Skin epidermis (tissue), 12 donors: ENCODE results near the gene LIAS.
A peak's percentile ranks its signal among the peaks of the same experiment; 100 is the strongest.

Source experiments
- H3K27ac ChIP-seq, 21 experiments: fragments of 200-600 bp; sonication (generic) in 11 of 21; one replicate each; pipeline ENCODE4 v1.5.0; 2020; ENCODE audit warnings: mild to moderate bottlenecking in 3 of 21, inconsistent platforms in 2 of 21, moderate library complexity in 2 of 21
- H3K4me3 ChIP-seq, 7 experiments: fragments of 200-600 bp; sonication (generic) in 2 of 7; one replicate each; pipeline ENCODE4 v1.5.0; 2020; ENCODE audit warnings: inconsistent platforms in 2 of 7, mild to moderate bottlenecking in 2 of 7, moderate library complexity in 1 of 7

Gene LIAS

DNA sequence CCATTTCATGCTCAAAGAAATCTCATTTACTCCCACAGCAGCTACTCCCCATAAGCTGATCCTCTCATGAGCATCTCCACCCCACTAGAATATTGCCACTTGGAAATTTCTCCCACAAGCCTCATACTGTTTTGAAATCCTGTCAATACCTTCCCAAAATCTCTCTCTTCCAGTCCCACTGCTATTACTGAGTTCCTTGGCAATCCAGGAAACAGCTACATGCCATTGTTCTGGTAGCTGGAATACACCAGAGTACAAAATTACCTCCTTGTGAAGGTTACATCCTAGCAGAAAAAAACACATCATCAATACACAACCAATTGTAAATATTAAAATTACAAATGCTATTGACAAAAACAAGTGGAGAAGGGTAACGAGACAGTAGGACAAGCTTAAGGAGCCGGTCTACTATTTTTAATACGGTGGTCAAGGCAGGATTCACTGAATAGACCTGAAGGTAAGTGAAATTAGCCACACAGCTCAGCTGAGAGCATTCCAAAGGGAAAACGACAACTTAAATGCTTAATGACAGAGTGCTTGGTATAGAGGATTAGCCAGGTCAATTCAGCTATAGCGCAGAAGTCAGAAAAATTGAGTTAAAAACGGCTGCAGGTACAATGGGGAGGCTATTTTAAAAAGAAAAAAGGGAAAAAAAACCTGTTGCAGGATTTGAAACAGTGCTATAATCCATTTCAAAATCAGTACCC lies 6.5 kb upstream of the LIAS start:
- Histone ChIP-seq H3K27ac (no peak overlapping the region), H3K4me3 (no peak overlapping the region)

DNA sequence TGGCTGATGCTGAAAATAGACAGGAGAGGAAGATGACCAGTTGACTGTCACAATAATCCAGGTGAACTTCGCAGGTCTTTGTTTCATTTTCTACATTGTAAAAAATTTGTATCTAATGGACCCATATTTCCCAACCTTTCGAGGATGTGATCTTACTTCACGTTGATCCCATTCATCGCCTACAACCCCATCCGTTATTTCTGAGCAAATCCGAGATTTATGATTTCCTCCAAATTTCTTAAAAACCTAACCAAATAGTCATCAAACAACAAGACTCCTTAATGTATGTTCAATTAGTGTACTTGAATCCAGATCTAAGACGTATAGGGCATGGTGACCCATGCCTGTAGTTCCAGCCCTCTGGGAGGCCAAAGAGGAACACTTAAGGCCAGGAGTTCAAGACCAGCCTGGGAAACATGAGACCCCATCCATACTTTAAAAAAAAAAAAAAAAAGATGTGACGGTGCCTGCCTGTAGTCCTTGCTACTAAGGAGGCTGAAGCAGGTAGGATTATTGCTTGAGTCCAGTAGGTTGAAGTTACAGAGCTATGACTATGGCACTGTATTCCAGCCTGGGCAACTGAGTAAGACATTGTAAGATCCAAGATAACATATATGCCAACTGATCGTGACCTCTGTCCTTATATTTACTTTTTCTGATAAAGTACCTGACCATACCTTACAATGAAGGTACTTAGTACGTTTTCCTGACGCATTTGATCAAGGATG lies 5.8 kb upstream of the LIAS start:
- Histone ChIP-seq H3K4me3 (no peak overlapping the region), H3K27ac (no peak overlapping the region)

DNA sequence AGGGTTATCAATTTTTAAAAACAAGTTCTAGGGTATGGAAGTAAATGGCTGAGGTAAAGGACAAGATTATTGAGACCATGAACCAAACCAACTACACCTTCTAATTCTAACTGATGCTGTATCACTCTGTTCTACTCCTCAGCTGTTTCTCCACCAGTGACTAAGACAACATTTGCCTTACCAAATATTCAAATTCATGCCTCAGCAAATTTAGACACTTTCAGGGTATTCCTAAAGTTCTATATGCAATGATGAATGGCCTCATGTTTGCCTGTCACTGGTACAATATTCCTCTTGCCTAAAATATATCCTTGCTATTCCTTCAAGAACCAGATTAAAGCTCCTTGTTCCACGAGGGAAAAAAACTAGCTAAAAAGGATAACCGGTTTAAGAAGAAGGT lies 5.1 kb upstream of the LIAS start:
- no peak overlapping the region for H3K27ac ChIP-seq
- H3K4me3 ChIP-seq, result no peak overlapping the region

DNA sequence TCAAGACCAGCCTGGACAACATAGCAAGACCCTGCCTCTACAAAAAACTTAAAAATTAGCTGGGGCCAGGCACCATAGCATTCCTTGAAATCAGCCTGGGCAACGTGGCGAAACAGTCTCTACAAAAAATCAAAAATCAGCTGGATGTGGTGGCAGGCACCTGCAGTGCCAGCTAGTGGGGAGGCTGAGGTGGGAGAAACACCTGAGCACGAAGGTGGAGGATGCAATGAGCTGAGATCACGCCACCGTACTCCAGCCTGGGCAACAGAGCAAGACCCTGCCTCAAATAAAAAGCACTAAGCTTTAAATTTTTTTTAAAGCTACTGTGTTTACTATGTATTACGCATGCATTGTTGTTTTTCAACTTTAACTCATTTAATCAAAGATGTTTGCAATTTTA lies 3.4 kb upstream of the LIAS start:
- H3K4me3 ChIP-seq, result no peak overlapping the region
- no peak overlapping the region for H3K27ac ChIP-seq

DNA sequence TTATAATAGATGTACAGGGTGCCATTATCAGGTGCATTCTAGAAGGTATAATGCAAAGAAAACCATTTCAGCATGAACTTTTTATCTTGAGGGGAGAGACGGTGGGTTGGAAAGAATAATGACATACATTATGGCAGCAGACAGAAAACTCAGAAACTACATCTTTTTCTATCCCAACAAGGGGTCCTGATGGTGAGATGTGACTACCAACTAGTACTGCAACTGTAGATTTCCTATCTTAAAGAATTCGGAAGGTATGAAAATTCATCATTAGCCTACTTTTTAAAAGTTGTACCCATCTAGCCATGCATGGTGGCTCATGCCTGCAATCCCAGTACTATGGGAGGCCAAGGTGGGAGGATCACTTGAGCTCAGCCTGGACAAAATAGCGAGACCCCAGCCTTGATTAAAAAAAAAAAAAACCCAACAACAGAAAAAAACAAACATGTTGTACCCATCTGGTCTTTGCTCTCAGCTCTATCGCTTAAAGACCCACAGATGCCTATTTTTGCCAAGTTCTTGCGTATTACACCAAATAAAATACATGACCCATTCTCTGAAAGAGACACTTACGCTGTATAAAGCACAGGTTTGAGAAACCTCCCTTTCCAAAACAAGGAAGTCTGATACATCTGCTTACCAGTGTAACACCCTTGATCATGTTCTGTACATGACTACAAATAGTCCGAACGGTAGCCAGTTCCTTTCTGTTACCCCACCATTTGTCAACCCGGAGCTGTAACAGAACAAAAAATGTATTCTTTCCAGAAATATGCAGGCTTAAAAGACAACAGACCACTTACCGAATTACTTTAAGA lies 1.7 kb upstream of the LIAS start:
- Histone ChIP-seq H3K27ac (peak overlapping the region in 15 of 21 experiments; percentile 84 to 100 (median 94)), H3K4me3 (peak overlapping the region; percentile 58 to 92 (median 73))

GRCh38 chr4:39458161-39458504 lies 723 bp upstream of the LIAS start:
- peak overlapping the region; percentile 58 to 92 (median 73) for H3K4me3 ChIP-seq
- H3K27ac ChIP-seq, result peak overlapping the region; percentile 84 to 100 (median 94)

DNA sequence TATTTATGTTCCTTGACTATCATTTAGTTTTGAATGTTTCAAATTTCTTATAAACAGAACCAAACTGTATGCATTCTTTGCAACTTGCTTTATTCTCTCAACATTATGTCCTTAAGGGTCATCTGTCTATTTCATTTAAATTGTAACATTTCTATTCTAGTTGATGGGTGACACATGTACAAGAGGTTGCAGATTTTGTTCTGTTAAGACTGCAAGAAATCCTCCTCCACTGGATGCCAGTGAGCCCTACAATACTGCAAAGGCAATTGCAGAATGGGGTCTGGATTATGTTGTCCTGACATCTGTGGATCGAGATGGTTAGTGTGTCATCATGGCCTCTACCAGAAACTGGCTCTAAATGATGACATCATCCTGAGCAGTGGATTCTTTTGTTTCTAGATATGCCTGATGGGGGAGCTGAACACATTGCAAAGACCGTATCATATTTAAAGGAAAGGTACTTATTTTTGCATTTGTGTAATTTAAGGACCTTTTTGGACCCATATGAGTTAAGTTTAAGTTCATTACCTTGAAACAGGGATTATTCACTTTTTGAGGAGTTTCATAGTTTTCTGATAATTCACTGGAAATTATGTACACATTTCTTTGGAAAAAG lies 6.1 kb downstream of the LIAS start:
- no peak overlapping the region for H3K27ac ChIP-seq
- no peak overlapping the region for H3K4me3 ChIP-seq

DNA sequence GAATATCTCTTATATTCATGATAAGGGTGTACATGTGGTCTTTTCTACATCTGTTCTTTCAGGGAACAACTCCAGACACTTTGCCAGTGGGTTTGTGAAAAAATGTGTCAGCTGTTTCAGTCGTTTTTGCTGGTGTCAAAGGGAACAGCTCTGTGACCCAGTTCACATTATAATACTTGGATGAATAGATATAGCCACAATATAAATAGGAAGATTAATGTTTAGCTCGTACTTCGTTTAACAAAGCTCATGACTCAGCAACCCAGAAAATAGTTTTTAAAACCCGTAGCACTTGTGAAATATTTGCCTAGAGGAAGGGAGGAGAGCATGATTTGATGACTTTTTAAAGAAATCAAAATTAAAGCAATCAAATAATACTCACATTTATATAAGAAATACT lies 7.9 kb downstream of the LIAS start:
- Histone ChIP-seq H3K27ac (no peak overlapping the region), H3K4me3 (no peak overlapping the region)

GRCh38 chr4:39467464-39467863 lies 8.6 kb downstream of the LIAS start:
- Histone ChIP-seq H3K4me3 (no peak overlapping the region), H3K27ac (no peak overlapping the region)

DNA sequence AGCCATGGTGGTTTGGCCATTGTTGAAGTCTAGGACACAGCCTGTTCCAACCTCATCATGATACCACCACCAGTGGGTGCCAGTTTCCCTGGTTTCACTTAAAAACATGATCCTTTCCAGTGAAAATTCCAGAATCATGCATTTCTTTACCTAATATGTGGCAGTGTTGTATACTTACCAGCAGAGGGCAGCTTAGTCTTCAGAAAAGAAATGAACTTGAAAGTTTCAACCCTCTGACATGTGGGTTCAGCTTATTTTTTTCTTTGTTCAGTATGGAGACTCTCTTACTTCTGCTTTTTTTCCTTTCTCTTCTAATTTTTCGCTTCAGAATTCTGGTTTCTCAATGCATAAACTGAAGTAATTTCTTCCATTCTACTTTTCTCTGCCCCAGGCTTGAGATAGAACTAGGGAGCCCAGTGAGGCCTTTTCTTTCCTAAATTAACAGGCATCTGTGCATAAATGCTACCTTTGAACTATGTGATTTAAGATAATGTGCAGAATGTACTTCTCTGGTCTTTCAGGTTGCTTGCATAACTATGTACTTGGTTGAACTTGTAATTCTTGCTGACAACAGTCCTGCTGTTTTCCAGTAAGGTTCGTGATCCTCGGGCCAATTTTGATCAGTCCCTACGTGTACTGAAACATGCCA lies 10.7 kb downstream of the LIAS start:
- Histone ChIP-seq H3K4me3 (no peak overlapping the region), H3K27ac (peak overlapping the region in 12 of 21 experiments; percentile 9 to 71 (median 41))

- peak overlapping the region in 2 of 21 experiments; percentile 9 to 71 for H3K27ac ChIP-seq
- H3K4me3 ChIP-seq, result no peak overlapping the region
These were observed 11.5 kb downstream of the LIAS start for GRCh38 chr4:39470402-39470801.

- H3K4me3 ChIP-seq, result no peak overlapping the region
- no peak overlapping the region for H3K27ac ChIP-seq
These were observed 13.5 kb downstream of the LIAS start for GRCh38 chr4:39472396-39472795.

DNA sequence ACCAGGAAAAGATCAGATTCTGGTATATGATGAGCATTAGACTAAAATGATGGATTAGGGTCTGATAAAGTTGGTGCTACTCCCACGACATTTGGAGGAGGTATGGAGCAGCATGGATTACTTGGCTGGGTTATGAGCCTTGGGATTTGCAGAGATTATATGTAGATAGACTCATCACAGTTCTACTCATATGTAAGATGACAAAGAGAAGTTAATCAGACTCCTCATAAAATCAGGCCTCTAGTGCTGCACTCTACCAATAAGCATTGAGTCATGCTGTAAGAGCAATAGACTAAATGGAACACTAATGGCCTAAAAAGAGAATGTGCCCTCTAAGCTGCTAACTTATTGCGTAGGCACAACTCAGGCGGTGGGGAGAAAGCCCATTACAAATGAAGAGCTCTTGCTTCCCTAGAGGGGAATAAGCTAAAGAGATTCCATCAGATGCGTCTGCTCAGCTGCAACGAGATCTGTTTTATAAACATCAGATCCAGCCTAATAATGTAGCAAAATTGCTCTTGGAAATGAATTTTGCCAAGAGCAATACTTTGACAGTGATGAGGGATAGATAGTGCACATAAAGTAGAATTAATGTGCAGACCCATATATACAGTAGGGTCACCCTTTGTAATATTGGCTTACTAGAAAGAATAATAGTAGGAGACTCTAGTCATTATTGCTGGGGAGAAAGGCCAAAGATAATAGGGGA lies 17.5 kb downstream of the LIAS start:
- Histone ChIP-seq H3K4me3 (no peak overlapping the region), H3K27ac (no peak overlapping the region)

DNA sequence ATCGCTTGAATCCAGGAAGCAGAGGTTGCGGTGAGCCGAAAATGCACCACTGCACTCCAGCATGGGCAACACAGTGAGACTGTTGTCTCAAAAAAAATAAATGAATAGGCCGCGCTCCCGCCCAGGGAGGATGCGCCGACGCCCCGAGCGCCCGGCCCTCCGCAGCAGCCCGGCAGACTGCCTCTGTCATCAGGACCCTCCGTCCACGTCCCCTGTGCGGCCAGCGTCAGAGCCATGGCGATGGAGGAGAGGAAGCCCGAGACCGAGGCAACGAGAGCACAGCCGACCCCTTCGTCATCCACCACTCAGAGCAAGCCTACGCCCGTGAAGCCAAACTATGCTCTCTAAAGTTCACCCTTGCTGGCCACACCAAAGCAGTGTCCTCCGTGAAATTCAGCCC lies 21.4 kb downstream of the LIAS start:
- no peak overlapping the region for H3K27ac ChIP-seq
- H3K4me3 ChIP-seq, result no peak overlapping the region

- H3K4me3 ChIP-seq, result no peak overlapping the region
These were observed 22.2 kb downstream of the LIAS start for GRCh38 chr4:39480902-39481695.

DNA sequence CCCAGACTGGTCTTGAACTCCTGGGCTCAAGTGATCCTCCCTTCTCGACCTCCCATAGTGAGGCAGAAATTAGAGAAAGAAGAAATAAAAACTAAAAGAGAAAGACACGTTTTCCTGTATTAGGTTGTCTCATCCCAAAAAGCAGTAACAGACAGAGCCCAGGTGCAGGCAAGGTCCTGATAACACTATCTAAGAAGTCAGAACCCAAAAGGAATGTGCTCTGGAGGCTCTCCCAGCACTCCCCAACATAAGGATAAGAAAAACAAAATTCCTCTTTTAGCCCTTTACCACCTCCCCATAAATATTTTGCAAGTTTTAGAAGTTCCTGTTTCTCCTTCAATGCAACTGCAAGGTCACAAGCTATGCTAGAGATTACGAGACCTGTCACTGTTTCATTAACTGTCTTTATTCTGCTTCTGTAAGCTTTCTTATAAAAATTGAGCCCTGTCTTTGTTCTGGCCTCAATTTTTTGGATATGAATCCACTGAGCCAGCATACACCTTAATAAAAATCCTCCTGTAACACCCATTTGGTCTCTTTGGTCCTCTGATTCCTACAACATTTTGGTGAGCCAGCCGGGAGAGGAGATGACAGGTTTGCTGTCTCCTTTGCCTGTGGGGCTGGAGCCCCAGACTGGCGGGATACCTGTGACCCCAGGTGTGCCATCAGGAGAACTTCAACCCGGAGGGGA lies 25.9 kb downstream of the LIAS start:
- no peak overlapping the region for H3K27ac ChIP-seq
- no peak overlapping the region for H3K4me3 ChIP-seq

More at GRCh38 chr4:39480902-39481695, 22.2 kb downstream of the LIAS start:
- no peak overlapping the region for H3K27ac ChIP-seq

- no peak overlapping the region for H3K27ac ChIP-seq
- no peak overlapping the region for H3K4me3 ChIP-seq
These were observed 27.5 kb downstream of the LIAS start for GRCh38 chr4:39486221-39486804.
